Activated CD8-positive, alpha-beta memory T cell treated with anti-CD3 and anti-CD28 coated beads, Interleukin-2, amount 10 ng/mL, durations not matched to agents 7 days and 5 days (primary cell): ENCODE data around the gene MBTD1. TPM values are rescaled to one million over a fixed set of nuclear protein-coding genes. Genes with fewer than 3 reads are reported as not detected.
A peak's percentile ranks its signal among the peaks of the same experiment; 100 is the strongest.

Experiments
- ATAC-seq: fragments of 150-1000 bp; cut with Tn5 transposase; one replicate; pipeline ENCODE4 v1.10.0; 2021; ENCODE audit warnings: moderate library complexity
- CTCF ChIA-PET: fragments of 350-600 bp; sonication (Branson Sonifier 250); formaldehyde crosslinking; loops from one replicate; lab custom pipeline; 2021; ENCODE audit warnings: antibody characterized with exemption; lab: Charles Lee
- DNase-seq: peaks from one replicate; pipeline ENCODE4 v3.0.0-alpha.2; 2020
- H3K27ac Mint-ChIP-seq: one replicate; pipeline ENCODE4 v1.8.0; 2021; ENCODE audit warnings: mild to moderate bottlenecking, mixed read lengths
- H3K27me3 Mint-ChIP-seq: one replicate; pipeline ENCODE4 v1.8.0; 2021; ENCODE audit warnings: mixed read lengths
- H3K36me3 Mint-ChIP-seq: one replicate; pipeline ENCODE4 v1.8.0; 2021; ENCODE audit warnings: mild to moderate bottlenecking, mixed read lengths
- H3K4me1 Mint-ChIP-seq: one replicate; pipeline ENCODE4 v1.8.0; 2021; ENCODE audit warnings: mixed read lengths
- H3K4me3 Mint-ChIP-seq: one replicate; pipeline ENCODE4 v1.8.0; 2021; ENCODE audit warnings: mild to moderate bottlenecking, moderate library complexity, mixed read lengths
- H3K9me3 Mint-ChIP-seq: one replicate; pipeline ENCODE4 v1.8.0; 2022; ENCODE audit warnings: low read depth, mixed read lengths
- total RNA-seq, 2 experiments: library from RNA; stranded (reverse); gene quantifications; one replicate each; pipeline ENCODE4 v1.2.3, GENCODE V29; 2021

Gene MBTD1
- total RNA-seq, 2 experiments from 2014 or later = 10.4 to 11.0 TPM

GRCh38 chr17:51149163-51149562 is 110.7 kb downstream of the MBTD1 start:
- Mint-ChIP-seq H3K4me1 (peaks cover 11% of the 10 kb centered on the region), H3K27me3 (no peaks in the 10 kb centered on the region), H3K36me3 (no peaks in the 10 kb centered on the region), H3K4me3 (no peak overlapping the region), H3K27ac (no peak overlapping the region), H3K9me3 (no peaks in the 10 kb centered on the region)
- ATAC-seq = no peak
- DNase-seq = no peak
- CTCF ChIA-PET = no interaction called here

GRCh38 chr17:51147650-51148049 is 112.2 kb downstream of the MBTD1 start:
- peak; percentile 16 for ATAC-seq
- no peaks in the 10 kb centered on the region for H3K36me3 Mint-ChIP-seq
- no peak overlapping the region for H3K4me3 Mint-ChIP-seq
- H3K27me3 Mint-ChIP-seq = no peaks in the 10 kb centered on the region
- H3K9me3 Mint-ChIP-seq = no peaks in the 10 kb centered on the region
- no peak overlapping the region for H3K27ac Mint-ChIP-seq
- CTCF ChIA-PET = interaction anchor here (1.8 kb wide), 1 partner anchor 146 kb away, joined by 6 read pairs; no protein-coding TSS in a partner anchor
- H3K4me1 Mint-ChIP-seq = peaks cover 11% of the 10 kb centered on the region
- DNase-seq = no peak

- CTCF ChIA-PET = no interaction called here
- no peak overlapping the region for H3K27ac Mint-ChIP-seq
Observed at GRCh38 chr17:51144266-51145022, 115.4 kb downstream of the MBTD1 start.

GRCh38 chr17:51142597-51142996 is 117.3 kb downstream of the MBTD1 start:
- CTCF ChIA-PET = no interaction called here
- no peak for ATAC-seq

More at GRCh38 chr17:51144266-51145022, 115.4 kb downstream of the MBTD1 start:
- H3K4me1 Mint-ChIP-seq = peaks cover 9% of the 10 kb centered on the region
- ATAC-seq (no peak), DNase-seq (no peak)
- no peaks in the 10 kb centered on the region for H3K27me3 Mint-ChIP-seq
- H3K4me3 Mint-ChIP-seq = no peak overlapping the region
- H3K9me3 Mint-ChIP-seq = no peaks in the 10 kb centered on the region
- no peaks in the 10 kb centered on the region for H3K36me3 Mint-ChIP-seq

GRCh38 chr17:51135956-51136355 is 123.9 kb downstream of the MBTD1 start:
- Mint-ChIP-seq H3K4me1 (peaks cover 9% of the 10 kb centered on the region), H3K27ac (no peak overlapping the region), H3K9me3 (no peaks in the 10 kb centered on the region), H3K27me3 (no peaks in the 10 kb centered on the region), H3K4me3 (no peak overlapping the region), H3K36me3 (peaks cover 2% of the 10 kb centered on the region)
- no peak for DNase-seq
- no peak for ATAC-seq
- CTCF ChIA-PET = interaction anchor here (1.2 to 1.4 kb wide), 2 partner anchors 16 to 137 kb away, joined by 3 read pairs; partner anchors contain the start of gene SPAG9

More at GRCh38 chr17:51142597-51142996, 117.3 kb downstream of the MBTD1 start:
- Mint-ChIP-seq H3K4me1 (peaks cover 5% of the 10 kb centered on the region), H3K27me3 (no peaks in the 10 kb centered on the region), H3K27ac (no peak overlapping the region), H3K36me3 (no peaks in the 10 kb centered on the region), H3K4me3 (no peak overlapping the region), H3K9me3 (no peaks in the 10 kb centered on the region)
- no peak for DNase-seq

DNA sequence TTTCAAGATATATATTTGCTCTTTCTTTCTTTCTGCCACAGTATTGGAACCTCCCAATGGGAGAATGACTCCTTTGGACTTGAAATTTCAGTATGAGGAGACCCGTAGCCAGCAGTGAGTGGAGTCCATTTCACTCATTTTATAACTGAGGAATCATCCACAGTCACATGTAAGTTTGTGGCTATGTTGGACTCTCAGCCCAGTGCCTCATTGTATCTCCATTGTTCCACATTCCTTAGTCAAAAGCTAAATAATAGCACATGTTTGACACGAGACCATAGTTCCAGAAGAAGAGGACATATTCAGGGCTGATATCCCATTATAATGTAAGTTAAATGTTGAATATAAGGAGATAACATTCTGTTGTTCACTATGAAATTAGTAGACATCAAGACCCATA is 126.5 kb downstream of the MBTD1 start:
- Mint-ChIP-seq H3K4me3 (no peak overlapping the region), H3K4me1 (peaks cover 9% of the 10 kb centered on the region), H3K27me3 (no peaks in the 10 kb centered on the region), H3K36me3 (peaks cover 2% of the 10 kb centered on the region), H3K9me3 (no peaks in the 10 kb centered on the region), H3K27ac (no peak overlapping the region)
- DNase-seq = no peak
- no peak for ATAC-seq
- CTCF ChIA-PET = no interaction called here

- no peaks in the 10 kb centered on the region for H3K9me3 Mint-ChIP-seq
- H3K27ac Mint-ChIP-seq = no peak overlapping the region
- no peak overlapping the region for H3K4me3 Mint-ChIP-seq
- DNase-seq (no peak), ATAC-seq (peak; percentile 65)
- H3K36me3 Mint-ChIP-seq = peaks cover 2% of the 10 kb centered on the region
- H3K27me3 Mint-ChIP-seq = no peaks in the 10 kb centered on the region
- CTCF ChIA-PET = interaction anchor here (1.1 to 1.4 kb wide), 2 partner anchors 20 to 129 kb away, joined by 3 read pairs; partner anchors contain the start of gene NME1
- H3K4me1 Mint-ChIP-seq = peaks cover 9% of the 10 kb centered on the region
Observed at GRCh38 chr17:51132964-51133319, 126.9 kb downstream of the MBTD1 start.

DNA sequence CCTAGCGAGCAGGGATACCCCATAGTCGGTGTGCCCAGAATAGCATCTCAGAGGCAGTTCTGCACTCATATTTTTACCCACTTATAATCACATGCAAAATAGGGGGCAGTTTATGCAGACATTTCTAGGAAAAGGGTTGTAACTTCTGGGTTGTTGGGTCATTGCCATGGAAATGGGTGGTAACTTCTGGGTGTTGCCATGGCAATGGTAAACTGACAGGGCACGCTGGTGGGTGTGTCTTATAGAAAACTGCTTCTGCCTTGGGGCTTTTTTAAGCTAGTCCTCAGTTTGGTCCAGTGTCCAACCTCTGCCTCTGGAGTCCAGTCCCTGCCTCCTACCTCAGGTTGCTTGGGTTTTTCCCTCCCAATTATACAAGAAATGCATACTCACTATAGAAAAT is 131.8 kb downstream of the MBTD1 start:
- H3K27ac Mint-ChIP-seq = no peak overlapping the region
- no peaks in the 10 kb centered on the region for H3K9me3 Mint-ChIP-seq
- DNase-seq = no peak

More for the DNA sequence above, 131.8 kb downstream of the MBTD1 start:
- ATAC-seq = peak; percentile 16
- no peaks in the 10 kb centered on the region for H3K36me3 Mint-ChIP-seq
- CTCF ChIA-PET = interaction anchor here (1.0 to 1.7 kb wide), 2 partner anchors 25 to 127 kb away, joined by 3 to 4 read pairs; partner anchors contain the start of gene NME1
- peaks cover 5% of the 10 kb centered on the region for H3K4me1 Mint-ChIP-seq
- no peak overlapping the region for H3K4me3 Mint-ChIP-seq
- no peaks in the 10 kb centered on the region for H3K27me3 Mint-ChIP-seq

Other genes starting within 250 kb of the MBTD1 start
- gene SPAG9, start 139.2 kb downstream of the MBTD1 start, total RNA-seq = 10 to 100 TPM; 49.0 to 53.8 TPM
- gene NME1, start 106.5 kb downstream of the MBTD1 start, total RNA-seq = 100 to 1,000 TPM; 143 to 248 TPM
- 100 to 1,000 TPM; 470 to 555 TPM for gene NME2, start 93.6 kb downstream of the MBTD1 start, total RNA-seq
- gene UTP18, start 497 bp upstream of the MBTD1 start, total RNA-seq = 10 to 100 TPM; 46.8 to 59.8 TPM